OCI-LY3 (cell line): ENCODE measurements around the gene MRTFA.

Source experiments
- EZH2phosphoT487 ChIP-seq: fragments of 200-600 bp; shearing (Covaris generic); IDR thresholded peaks from 2 replicates; pipeline ENCODE4 v1.6.1; 2018; ENCODE audit warnings: antibody characterized with exemption, mixed run types, low read depth
- TF ChIP-seq, protein P1 (sequence below): fragments of 200-600, 300-600 bp; sonication (generic); IDR thresholded peaks from 2 replicates; pipeline ENCODE4 v1.5.1; 2014; ENCODE audit warnings: antibody characterized with exemption, low read length, low read depth

DNA sequence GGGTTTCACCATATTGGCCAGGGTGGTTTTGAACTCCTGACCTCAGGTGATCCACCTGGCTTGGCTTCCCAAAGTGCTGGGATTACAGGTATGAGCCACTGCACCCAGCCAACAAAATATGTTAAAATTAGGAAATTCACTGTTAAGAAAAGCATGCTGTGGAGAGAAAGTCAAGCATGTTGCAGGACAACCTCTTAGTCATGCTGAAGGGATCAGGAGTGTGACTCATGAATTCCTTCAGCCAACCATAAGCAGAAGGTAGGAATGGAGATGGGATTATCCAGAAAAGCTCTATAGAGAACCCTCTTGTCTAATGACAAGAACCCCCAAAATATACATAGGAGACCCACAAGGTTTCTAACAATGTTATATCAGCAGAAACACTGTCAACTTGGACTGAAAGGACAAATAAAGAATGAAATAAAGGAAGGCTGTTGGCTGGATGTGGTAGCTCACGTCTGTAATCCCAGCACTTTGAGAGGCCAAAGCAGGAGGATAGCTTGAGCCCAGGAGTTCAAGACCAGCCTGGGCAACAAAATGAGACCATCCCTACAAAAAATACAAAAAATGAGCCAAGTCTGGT lies 16.0 kb downstream of the MRTFA start:
- TF ChIP-seq, protein P1, sequence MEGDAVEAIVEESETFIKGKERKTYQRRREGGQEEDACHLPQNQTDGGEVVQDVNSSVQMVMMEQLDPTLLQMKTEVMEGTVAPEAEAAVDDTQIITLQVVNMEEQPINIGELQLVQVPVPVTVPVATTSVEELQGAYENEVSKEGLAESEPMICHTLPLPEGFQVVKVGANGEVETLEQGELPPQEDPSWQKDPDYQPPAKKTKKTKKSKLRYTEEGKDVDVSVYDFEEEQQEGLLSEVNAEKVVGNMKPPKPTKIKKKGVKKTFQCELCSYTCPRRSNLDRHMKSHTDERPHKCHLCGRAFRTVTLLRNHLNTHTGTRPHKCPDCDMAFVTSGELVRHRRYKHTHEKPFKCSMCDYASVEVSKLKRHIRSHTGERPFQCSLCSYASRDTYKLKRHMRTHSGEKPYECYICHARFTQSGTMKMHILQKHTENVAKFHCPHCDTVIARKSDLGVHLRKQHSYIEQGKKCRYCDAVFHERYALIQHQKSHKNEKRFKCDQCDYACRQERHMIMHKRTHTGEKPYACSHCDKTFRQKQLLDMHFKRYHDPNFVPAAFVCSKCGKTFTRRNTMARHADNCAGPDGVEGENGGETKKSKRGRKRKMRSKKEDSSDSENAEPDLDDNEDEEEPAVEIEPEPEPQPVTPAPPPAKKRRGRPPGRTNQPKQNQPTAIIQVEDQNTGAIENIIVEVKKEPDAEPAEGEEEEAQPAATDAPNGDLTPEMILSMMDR = no peak
- TF ChIP-seq EZH2phosphoT487 = no peak
